ENCODE results near the gene CAMK1D.
"Not testable (repeated sequence)": the region's sequence is repeated elsewhere in the genome, so short reads cannot be mapped to it uniquely, and the experiment has no call there.

Gene CAMK1D

DNA sequence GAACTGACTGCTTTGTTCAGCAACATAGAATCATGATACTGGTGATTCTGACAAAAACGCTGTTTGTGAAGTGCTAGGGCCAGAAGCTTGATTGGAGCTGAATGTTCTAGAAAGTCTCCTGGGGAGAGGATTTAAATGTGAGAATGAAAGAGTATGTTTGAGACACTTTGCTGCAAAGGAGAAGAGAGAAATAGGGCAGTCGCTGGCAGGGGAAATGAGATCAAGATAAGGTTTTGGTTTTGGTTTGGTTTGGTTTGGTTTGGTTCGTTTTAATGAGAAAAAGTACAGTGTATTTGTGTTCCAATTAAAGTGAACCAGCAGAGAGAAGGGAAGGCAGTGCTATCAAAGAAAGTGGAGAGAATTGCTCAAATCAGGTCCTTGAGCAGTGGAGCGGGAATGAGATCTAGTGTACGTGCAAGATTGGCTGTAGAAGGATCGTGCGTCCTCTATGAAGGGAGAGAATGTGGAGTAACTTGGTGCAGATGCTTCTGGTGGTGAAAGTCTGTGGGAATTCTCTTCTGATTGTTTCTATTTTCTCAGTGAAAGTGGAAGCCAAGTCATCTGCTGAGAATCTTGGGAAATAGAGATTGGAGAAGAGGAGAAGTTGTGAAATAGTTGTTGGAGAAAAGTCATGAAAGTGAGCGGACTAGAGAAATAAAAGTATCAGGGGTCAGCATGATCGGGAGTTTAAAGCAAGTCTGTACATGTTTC, 381.6 kb downstream of the CAMK1D start:
- no peak for DNase-seq

DNA sequence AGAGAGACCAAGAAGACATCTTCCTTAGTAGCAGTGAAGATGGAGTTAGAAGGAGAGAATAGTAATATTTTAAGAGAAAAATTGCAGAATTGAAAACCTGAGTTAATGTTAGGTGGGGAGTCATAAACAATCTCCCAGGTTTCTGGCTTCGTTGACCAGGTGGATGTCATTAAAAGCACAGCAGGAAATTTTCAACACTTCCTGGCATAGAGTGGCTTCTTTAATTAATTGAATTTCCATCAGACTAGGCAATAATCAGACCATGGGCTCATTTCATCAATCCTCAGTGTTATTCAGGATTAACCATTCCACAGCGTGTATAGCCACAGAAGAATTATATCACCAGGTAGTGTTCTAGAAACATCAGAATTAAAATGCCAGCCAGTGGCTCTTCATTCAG, 383.9 kb downstream of the CAMK1D start:
- DNase-seq = no peak

DNA sequence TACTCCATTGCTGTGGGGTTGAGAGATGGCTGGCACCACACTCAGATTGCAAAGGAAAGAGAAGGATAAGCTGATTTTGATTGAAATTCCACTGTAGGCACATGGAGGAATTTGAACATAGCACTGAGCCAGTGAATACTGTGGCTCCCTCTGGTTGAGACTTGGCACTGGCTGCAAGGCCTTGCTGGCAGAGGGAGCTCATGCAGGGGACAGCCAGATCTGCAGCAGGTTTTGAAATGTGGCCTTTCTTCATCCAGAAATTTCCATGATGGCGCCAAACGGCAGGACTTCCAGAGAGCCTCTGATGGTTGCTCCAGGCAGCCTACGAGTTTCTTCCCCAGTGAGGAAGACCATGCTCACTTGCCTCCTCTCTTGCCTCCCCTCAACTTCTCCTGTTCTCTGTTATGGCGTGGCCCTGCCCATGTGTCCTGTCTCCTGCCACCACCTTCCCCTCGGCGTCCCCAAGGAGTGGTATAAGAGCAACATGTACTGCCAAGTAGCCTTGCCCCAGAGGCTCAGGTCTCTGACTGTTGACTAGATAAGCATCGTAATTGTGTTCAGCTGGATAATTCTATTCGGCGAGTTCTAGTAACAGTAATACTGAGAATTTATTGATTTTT, 386.6 kb downstream of the CAMK1D start:
- DNase-seq = no peak

DNA sequence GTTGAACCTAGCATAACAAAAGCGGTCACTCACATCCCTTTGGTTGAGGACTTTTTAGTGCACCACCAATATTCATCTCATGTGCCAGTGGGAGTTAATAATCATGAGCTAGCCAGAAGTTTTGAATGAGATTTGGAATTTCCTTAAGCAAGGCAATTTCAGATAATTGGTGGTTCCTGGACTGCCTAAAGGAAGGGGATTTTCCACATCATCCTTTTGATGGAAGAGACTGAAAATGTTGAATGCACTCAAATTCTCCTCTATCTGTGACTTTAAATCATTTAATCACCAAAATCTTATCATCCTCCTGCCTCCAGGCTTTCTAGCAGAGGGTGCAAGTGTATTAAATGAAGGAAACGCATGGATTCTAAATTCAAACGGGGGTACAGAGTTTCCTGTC, 391.5 kb downstream of the CAMK1D start:
- no peak for DNase-seq

DNA sequence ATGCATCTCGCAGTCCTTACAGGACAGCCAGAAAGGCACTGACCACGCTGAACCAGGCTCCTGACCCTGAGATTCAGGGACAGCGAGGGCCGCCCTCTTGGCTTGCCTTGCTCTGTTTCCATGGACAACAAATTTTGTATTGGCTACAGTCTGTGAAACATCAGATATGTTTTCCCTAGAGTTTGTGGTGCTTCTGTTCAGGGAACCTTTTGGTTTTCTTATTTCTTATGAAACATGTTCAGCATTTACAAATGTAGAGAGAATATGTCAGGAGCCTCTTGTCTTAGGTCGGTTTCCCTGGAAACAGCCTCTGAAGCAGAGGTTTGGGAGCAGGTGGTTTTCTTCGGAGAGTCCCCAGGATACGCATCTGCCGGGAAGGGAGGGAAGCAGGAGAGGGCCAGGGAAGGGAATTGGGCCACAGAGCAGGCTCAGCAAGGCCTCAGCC, 392.0 kb downstream of the CAMK1D start:
- peak; percentile 58 for DNase-seq

DNA sequence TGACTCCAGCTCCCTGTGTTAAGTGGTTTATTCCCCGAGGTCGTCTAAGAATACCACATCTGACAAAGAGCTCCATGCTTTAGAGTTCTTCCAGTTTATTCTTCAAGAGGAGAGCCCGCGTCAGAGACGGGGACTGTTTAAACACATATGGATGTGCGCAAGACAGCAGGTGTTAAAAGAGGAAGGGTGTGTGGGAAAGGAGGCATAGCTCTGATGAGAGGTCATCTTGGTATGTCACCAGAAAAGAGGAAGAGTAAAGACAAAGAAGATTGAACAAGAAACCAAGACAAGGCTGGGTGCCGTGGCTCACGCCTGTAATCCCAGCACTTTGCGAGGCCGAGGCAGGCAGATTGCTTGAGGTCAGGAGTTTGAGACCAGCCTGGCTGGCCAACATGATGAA, 393.4 kb downstream of the CAMK1D start:
- no peak for DNase-seq

DNA sequence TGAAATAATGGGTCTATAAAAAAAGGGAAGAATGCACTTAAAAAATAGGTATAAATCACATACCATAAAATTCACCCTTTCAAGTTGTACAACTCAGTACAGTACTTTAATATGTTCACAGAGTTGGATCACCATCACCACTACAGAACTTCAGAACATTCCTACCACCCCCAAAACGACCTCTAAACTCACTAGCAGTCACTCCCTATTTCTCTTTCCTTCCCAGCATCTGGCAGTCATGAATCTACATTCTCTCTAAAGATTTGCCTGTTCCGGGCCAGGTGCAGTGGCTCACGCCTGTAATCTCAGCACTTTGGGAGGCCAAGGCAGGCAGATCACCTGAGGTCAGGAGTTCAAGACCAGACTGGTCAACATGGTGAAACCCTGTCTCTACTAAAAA, 394.1 kb downstream of the CAMK1D start:
- DNase-seq = not testable (repeated sequence)

DNA sequence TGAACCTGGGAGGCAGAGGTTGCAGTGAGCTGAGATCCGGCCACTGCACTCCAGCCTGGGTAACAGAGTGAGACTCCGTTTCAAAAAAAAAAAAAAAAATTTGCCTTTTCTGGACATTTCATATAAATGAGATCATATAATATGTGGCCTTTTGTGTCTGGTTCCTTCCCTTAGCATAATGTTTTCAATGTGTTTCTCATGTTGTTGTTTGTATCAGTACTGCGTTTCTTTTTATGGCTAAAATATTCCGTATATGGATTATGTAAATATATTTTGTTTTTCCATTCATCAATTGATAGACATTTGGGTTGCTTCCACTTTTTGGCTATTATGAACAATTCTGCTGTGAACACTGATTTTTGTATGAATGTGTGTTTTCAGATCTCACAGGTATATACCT, 394.6 kb downstream of the CAMK1D start:
- no peak for DNase-seq

DNA sequence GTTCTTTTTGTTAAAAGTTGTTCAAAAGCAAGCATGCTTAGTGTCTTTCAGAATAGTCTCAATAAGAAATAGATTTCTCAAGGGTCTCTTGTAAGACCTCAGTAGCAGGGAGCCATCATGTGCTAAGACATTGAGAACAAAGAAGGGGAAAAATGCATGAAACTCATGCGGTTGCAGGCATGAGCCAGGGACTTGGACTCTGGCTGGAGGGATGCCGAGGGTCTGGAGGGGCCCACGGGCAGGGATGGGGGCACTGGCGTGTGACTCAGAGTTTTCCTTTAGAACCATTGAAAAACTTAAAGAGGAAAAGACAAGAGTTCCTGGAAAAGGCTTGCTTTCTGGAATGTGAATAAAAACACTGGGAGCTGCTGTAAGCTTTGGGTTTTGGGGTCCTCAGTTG, 398.8 kb downstream of the CAMK1D start:
- DNase-seq = peak; percentile 48

DNA sequence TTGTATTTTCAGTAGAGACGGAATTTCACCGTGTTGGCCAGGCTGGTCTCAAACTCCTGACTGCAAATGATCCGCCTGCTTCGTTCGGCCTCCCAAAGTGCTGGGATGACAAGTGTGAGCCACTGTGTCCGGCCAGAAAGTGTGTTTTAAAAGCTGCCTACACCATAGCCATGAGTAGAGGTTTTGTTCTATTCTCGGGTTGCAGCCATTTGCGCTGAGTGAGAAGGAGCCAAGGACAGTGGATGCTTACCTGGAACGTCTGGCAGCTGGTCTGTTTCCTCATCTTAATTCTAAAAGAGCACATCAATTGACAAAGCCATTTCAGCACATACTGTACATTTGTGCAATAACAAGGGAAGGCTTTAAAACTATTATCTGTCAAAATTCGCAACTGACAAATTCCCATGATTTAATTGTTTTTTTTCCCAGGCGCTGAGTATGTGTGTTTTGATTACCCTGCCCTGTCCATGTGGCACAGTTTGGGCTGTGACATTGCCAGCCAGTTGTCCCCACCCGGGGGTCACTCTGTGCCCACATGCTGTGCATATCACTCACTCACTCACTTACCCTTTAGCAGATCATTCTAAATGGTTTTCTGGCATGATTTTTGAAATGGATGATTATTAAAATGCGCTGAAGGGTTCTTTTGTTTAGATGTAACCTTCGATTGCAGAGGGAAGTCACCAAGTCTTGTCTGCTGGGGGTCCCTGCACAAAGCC, 400.6 kb downstream of the CAMK1D start:
- no peak for DNase-seq

DNA sequence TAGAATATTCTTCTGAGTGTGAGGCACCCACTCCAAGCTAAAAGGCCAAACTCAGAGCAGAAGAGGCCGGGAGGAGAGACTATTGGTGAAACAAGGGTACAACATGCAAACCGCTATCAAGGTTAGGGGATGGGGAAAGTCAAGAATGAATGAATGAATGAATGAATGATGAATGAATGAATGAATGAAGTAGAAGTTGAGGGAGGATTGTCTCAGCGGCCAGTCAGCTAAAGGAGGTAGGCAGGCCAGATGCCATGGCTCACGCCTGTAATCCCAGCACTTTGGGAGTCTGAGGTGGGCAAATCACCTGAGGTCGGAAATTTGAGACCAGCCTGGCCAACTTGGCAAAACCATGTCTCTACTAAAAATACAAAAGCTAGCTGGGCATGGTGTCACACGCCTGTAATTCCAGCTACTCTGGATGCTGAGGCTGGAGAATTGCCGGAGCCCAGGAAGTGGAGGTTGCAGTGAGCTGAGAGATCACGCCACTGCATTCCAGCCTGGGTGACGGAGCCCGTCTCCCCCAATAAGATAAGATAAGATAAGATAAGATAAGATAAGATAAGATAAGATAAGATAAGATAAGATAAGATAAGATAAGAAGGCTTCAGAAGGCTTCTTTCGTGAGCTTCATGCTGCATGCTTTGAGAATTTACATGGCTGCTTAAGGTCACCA, 401.3 kb downstream of the CAMK1D start:
- DNase-seq = no peak

DNA sequence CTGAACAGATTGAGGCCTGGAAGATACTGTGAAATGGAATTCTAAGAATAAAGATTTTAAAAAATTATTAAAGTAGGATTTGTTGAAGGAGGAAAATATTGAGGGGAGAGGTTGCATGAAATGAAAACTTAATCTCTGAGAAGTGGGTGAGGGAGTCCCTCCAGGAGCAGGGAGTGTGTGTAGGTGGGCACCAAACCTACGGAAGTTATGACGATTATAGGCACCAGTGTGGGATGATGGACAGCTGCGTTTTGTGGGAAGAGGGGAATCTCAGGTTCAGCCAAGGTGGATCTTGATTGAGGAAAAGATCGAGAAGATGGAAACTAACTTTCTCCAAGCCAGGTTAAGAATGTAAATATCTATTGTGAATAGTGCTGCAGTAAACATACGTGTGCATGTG, 405.7 kb downstream of the CAMK1D start:
- DNase-seq = no peak

DNA sequence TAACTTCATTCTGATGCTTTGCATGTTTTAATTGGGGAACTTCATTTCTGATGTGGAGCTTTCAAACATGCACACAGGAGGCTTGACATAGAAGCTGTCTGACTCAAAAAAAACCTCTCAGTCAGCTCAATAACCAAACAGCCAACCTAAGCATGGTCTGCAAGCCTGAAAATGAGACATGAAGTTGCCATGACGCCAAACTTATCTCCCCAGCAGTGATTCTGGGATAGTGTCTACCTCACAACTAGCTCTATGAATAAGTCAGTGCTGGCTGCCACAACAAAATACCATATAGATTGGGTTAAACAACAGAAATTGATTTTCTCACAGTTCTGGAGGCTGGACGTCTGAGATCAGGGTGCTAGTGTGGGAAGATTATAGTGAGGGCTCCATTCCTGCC, 408.0 kb downstream of the CAMK1D start:
- no peak for DNase-seq

DNA sequence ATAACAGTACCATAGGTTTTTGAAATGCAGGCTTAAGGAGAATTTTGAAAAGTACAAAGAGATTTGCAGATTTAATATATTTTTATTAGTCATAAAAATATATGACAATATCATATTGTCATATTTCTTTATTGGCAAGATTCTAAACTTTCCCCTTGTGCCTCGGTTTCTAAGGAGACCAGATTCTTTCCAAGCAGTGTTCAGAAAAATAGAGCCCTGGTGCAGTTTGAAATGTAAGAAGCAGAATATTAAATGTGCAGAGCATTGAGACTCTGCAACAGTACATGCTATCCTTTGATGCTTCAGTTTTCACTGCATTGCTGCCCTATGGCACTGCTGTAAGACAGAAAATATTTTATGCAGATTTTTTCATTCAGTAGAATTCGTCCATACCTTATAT, 408.9 kb downstream of the CAMK1D start:
- no peak for DNase-seq

DNA sequence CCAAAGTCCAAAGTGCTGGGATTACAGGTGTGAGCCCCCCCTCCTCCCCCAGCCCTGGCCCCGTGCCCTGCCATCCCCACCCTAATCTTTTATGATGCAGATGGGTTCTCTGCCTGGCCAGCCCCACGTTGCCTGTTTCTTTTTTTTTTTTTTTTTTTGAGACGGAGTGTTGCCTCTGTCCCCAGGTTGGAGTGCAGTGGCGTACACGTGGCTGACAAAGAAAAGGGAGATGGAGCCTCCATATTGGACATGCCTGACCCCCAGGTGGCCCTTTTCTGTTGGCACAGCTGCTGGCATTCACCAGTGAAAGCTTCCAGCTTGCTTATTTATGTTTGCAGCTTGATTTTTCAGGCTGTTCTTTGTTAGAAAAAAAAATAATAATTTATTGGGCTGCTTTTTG, 416.9 kb downstream of the CAMK1D start:
- DNase-seq = no peak

DNA sequence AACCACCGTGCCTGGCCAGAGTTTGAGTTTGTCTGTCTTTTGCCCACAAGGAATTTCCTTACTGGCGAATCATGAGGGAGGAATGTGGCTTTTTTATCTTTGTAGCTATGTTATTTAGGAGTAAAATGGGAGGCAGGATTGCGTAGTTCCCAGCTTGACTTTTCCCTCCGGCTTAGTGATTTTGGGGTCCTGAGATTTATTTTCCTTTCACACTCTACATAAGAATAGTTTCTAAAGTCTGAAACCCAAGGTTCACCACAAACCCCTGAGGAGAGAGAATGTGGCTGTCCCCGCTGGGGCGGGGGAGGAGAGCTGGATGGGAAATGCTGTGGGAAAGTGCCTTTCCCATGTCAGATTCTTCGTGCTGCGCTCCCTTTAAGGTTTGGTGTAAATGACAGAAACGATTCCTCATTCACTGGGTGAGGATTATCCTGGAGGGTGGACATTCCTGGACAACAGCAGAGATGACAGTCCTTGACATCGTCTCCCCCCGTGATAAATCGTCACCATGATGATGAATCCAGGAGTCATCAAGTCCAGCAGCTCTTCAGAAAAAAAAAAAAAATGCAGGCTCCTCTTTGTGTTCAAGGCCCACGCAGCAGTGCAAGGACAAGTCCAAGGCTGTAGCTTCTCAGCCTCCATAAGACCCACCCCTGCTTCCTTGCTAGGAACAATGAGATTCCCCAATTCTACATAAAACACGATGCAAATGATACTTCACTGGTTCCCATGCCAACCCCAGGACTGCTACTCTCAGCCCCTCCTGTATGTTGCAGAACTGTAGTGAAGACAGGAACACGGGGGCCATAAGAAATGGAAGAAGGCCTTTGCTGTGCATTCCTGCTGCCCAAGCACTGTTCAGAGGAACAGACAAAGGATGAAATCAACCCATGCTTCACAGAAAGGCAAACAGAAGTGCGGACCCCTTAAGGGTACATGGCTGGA, 419.1 kb downstream of the CAMK1D start:
- no peak for DNase-seq

DNA sequence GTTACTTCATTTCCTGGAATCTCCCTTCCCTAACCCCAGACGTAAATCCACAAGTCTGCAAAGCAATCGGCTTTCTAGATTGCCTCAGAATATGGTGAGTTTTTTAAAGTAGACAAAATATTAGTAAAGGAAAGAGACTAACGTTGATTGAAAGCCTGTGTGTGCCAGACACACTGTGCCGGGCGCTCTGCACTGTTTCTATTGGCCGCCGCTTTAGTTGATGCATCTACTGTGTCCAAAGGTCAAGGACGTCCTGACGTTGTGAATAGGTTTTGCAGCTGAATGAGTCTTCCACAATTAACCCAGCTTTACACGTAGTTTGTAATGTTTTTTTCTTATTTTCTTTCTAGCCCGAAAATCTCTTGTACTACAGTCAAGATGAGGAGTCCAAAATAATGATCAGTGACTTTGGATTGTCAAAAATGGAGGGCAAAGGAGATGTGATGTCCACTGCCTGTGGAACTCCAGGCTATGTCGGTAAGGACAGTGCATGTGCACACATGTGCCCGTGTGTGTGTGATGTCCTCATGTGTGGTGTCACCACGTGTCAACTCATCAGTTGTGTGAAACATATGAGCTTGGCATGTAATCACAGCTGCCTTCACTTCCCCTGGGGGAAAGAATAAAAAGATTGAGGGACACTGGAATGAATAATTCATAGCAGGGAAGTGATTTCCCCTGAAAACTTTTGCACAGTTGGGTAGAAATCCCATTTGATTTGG, 420.1 kb downstream of the CAMK1D start:
- no peak for DNase-seq

DNA sequence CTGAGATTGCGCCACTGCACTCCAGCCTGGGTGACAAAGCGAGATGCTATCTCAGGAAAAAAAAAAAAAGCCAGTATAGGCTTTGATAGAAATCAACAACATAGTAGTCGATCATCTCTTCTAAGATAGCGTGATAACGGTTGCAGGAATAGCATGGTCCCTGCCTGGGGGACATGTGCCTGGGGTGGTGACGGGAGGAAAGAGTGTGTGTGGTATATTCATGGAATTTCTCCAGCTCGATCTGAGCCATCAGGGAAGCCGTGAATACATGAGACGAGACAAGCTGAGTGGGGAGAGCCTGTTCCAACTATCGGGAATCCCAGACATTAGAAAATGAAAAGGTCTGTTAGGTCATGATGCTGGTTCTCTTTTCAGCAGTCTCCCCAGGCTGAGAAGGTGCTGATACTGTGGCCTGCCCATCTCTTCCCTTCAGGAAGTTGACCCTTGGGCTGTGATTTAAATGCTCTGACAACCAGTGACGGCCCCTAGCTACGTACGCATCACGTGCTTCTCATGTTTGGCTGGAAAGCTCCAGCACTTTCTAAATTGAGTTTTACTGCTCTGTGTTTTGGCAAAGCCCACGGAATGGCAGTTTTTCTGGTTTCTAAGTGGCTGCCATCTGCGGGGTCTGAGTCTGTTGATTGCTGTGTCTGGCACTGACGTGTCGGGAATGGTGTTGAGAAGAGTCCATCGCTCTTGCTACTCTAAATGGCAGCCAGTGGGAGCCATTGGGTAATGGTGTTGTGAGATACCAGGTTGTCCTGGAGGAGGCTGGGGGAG, 422.8 kb downstream of the CAMK1D start:
- DNase-seq = no peak

DNA sequence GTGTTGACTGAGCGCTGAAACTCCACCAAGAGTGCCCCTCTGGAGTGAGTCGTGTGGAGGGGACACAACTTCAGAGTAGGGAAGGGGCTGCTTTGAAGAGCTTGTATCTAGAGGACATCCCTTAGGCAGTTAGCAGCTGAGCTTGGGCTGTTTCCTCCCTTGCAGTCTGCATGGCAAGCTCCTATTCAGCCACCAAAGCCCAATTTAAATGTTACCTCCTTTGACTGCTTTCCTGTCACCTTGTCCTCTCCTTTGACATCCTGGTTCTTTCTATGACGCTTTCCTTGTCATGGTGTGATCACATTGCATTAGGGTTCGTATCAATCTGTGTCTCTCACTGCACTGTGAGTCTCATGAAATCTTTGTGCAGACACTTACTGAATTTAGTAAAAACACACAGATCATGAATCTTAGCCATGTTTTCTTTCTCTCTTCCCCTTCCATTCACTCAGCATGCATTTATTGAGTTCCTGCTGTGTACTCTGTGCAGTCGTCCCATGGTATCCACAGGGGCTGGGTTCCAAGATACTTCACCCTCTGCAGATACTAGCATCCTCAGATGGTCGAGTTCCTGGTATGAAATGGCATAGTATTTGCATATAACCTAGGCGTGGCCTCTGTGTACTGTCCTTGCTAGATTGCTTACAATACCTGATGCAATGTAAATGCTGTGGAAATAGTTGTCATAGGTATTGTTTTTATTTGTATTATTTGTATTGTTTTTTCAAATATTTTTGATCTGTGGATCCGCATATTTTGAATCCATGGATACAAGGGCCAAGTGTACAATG, 423.6 kb downstream of the CAMK1D start:
- no peak for DNase-seq

Measured in right forelimb (tissue), 1 donor.